HG03520 (cell line): ENCODE measurements around the gene RAB39A.
"Not testable (repeated sequence)": the region's sequence is repeated elsewhere in the genome, so short reads cannot be mapped to it uniquely, and the experiment has no call there.

Experiments
- ATAC-seq: cut with Tn5 transposase; IDR thresholded peaks from one replicate; pipeline ENCODE4 v1.9.1; 2021; ENCODE audit warnings: mild to moderate bottlenecking, moderate library complexity; ENCODE audit not compliant: unreplicated experiment

Gene RAB39A, protein sequence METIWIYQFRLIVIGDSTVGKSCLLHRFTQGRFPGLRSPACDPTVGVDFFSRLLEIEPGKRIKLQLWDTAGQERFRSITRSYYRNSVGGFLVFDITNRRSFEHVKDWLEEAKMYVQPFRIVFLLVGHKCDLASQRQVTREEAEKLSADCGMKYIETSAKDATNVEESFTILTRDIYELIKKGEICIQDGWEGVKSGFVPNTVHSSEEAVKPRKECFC

GRCh38 chr11:107928046-107928766, at the start of gene RAB39A:
Gene RAB39A (plus strand): TSS chr11:107928448. CDS start chr11:107928569, 121 bp downstream.
- ATAC-seq, result peak; percentile 89

DNA sequence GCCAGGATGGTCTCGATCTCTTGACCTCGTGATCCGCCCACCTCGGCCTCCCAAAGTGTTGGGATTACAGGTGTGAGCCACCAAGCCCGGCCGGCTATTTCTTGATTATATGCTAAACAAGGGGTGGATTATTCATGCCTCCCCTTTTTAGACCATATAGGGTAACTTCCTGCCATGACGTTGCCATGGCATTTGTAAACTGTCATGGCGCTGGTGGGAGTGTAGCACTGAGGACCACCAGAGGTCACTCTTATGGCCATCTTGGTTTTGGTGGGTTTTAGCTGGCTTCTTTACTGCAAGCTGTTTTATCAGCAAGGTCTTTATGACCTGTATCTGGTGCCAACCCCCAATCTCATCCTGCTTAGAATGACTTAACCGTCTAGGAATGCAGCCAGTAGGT, 46.8 kb upstream of the RAB39A start:
- ATAC-seq, result not testable (repeated sequence)

DNA sequence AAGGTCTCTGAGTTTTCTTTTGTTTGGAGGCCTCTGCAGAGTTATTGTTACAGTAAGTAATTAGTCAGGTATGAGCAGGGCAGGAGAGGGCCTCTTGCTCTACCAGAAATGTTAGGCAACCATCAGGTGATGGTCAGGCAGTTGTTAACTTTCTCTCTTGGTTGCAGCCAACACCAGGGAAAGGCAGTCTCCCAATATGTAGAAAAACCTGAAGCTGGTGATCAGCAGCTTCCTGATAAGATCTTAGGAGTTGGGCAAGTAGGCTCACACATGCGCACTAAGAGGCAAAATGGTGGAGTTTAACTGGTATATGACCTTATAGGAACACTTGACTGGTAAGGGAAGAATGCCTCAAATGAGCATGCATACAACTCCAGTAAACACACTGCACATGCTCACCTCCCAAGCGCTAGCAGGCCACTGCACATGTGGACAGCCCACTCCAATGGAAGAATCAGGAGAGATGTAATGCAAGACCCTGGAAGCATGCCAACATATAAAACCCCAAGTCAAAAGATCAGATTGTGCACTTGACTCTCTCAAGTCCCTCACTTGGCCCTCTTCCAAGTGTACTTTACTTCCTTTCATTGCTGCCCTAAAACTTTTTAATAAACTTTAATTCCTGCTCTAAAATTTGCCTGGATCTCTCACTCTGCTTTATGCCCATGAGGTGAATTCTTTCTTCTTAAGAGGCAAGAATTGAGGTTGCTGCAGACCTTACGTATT, 46.0 kb upstream of the RAB39A start:
- no peak for ATAC-seq

- peak; percentile 80 for ATAC-seq
These were observed 30.0 kb upstream of the RAB39A start for GRCh38 chr11:107898270-107898669.

DNA sequence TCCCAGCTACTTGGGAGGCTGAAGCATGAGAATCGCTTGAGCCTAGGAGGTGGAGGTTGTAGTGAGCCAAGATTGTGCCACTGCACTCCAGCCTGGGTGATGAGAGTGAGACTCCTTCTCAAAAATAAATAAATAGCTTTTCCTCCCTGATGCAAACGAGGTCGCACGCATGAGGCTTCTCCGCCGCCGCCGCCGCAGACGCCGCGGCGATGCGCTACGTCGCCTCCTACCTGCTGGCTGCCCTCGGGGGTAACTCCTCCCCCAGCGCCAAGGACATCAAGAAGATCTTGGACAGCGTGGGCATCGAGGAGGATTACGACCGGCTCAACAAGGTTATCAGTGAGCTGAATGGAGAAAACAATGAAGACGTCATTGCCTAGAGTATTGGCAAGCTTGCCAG, 20.0 kb upstream of the RAB39A start:
- no peak for ATAC-seq

- not testable (repeated sequence) for ATAC-seq
These were observed 15.8 kb upstream of the RAB39A start for GRCh38 chr11:107912415-107912814.

GRCh38 chr11:107915229-107915628, 13.0 kb upstream of the RAB39A start:
- ATAC-seq, result no peak

- ATAC-seq, result peak; percentile 81
These were observed 11.5 kb upstream of the RAB39A start for GRCh38 chr11:107916671-107917241.

GRCh38 chr11:107921997-107922396, 6.3 kb upstream of the RAB39A start:
- ATAC-seq, result no peak

DNA sequence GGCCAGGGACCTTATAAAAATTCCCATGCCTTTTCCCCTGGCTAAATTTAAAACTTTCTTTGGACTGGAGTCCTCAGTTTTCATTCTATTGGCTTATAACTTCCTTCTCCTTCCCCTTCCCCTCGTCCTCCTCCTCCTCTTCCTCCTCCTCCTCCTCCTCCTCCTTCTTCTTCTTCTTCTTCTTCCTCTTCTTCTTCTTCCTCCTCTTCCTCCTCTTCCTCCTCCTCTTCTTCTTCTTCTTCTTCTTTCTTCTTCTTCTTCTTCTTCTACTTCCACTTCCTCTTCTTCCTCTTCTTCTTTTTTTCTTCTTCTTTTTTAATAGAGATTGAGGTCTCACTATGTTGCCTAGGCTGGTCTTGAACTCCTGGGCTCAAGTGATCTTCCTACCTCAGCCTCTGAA, 4.7 kb upstream of the RAB39A start:
- ATAC-seq, result not testable (repeated sequence)

GRCh38 chr11:107924306-107924705, 3.9 kb upstream of the RAB39A start:
- no peak for ATAC-seq

GRCh38 chr11:107927559-107927958, 689 bp upstream of the RAB39A start:
- ATAC-seq, result no peak

DNA sequence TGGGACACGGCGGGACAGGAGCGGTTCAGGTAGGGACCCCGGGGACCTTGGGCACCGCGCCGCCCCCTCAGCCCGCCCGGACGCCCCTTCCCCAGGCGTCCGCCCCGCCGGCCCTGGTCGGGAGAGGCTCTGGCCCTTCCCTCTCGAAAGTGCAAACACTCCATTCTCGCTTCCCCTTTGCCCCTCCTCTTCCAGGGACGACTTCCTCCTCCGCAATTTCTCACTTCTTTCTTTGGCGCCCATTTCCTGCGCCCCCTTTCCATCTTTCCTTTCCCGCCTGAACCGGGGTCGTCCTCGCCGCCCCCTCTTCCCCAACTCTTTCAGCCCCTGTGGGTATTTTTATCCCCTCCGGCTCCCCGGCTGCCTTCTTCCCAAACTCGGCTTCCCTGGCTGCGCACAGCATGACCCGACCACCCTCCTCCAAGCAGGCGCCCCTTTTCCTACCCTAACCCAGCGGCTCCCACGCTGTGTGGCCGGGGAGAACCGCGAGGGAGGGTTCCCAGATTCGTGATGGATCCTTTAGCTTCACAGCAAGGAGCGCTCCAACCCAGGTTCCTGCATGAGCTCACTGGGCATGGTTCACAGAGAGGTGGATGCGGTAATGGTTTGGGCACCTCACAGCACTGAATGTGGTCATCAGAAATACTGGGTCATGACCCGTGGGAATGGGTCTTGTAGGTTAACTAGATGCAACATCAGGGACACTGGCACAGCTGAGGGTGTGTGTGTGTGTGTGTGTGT, 689 bp downstream of the RAB39A start:
- ATAC-seq, result no peak

DNA sequence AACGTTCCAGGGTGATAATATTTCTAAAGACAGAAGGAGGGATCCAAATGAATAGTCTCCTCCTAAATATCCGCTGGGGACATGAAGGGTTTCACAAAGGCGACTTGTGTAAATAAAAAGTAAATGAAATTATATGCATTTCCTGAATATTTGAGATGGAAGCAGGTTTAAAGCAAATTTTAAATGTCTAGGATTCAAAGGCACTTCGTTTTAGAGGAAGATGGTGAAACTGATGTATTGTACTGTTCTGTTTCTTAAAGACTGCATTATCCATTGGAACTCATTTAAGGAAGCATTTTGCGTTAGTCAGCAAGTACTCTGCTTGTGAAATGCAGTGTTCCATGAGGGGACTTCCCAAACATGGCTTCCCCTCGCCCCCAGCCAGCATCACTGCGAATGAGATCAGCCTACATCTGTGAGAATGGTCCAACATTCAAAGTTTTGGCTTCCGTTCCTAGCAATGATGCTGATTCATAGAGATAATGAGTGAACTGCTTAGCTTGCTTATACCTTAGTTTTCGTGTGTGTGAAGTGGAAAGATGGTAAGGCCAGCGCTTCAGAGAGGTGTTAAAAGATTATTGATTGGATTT, 1.5 kb downstream of the RAB39A start:
- no peak for ATAC-seq

- no peak for ATAC-seq
These were observed 3.0 kb downstream of the RAB39A start for GRCh38 chr11:107931206-107931605.

DNA sequence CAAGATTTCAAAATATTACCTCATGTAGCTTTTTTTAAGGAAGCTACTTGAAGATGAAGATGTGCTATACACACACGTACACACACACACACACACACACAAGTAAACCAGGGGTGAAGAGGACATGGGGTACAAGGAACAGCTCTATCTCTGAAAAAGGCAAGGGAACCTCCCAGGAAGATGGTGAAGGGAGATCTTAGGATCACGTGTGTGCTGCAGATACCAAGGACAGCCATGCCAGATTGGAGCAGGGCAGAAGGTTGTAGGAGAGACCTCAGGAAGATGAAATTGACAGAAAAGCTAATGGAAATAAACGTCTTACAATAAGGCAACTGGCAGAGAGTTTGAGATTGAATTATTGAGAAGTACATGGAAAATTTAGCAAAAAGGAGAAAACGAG, 19.7 kb downstream of the RAB39A start:
- no peak for ATAC-seq

GRCh38 chr11:107948328-107948727, 20.1 kb downstream of the RAB39A start:
- not testable (repeated sequence) for ATAC-seq

DNA sequence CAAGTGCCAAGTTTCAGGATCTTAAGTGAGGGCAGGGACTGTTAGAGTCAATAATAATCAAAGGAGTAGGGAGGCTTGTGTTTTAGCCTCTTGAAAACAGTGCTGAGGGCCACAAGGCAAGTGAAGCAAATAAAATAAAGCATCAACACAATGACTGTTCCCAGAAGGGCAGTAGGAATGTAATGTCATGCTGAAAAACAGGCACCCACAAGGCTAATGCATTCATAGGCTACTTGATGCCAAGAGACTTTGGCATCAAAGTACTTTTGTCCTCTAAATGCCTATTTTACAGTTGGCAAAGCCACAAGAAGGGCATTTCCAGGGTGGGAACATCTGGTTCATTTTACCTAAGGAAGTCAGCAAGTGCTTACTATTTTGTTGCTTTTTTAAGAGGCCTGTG, 22.9 kb downstream of the RAB39A start:
- no peak for ATAC-seq

DNA sequence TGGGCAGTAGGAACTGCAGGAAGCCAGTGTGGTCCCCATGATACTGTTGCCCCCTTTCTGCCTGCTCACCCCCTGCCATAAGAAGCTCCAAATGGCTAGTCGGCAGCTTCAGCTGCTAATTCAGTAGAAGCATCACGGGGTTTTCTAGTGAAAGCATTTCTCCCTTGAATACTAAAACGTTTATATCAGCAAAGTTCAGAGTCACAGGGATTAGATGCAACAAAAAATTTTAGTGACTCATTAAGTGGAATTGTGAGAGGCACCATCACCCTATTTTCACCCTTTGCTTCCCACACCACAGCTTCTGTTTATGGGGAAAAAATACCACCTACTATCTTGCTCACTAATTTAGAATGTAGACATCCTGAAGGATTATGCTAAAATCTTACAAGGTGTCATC, 25.2 kb downstream of the RAB39A start:
- no peak for ATAC-seq

DNA sequence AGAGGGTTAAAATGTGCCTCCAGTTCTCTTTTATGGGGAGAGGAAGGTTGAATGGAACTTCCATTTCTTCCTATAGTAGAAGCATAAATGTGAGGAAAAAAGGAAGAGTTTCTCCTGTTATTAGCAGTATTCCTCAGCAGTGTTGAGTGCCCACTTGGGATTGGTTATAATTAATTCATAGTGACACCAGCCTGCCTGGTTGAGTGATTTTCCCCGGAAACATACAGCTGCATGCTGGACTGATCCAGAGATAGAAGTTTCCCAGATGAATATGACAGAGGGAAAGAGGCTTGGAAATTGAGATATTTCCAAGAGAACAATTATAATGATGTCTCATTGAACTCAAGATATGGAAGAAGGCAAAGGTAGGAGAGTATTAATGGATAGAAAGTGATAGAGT, 28.3 kb downstream of the RAB39A start:
- no peak for ATAC-seq
